HG02642 (cell line): Measurements from ENCODE around the gene ARMH3.
A peak's percentile ranks its signal among the peaks of the same experiment; 100 is the strongest.
"Not testable (repeated sequence)": the region's sequence is repeated elsewhere in the genome, so short reads cannot be mapped to it uniquely, and the experiment has no call there.

ENCODE experiments used
- ATAC-seq: cut with Tn5 transposase; IDR thresholded peaks from one replicate; pipeline ENCODE4 v1.9.1; 2021; ENCODE audit warnings: mild to moderate bottlenecking; ENCODE audit not compliant: unreplicated experiment, poor library complexity

ARMH3 gene

DNA sequence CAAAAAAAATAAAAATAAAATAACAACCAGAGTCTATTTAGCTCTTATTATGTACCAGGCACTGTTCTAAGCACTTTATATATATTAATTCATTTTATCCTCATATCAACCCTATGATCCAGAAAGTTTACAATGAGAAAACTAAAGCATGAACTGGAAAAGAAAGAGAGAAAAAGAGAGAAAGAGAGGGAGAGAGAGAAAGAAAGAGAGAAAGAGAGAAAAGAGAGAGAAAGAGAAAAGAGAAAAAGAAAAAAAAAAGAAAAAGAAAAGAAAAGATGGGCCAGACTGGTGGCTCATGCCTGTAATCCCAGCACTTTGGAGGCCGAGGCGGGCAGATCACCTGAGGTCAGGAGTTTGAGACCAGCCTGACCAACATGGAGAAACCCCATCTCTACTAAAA lies 9.9 kb downstream of the ARMH3 start:
- no peak for ATAC-seq

DNA sequence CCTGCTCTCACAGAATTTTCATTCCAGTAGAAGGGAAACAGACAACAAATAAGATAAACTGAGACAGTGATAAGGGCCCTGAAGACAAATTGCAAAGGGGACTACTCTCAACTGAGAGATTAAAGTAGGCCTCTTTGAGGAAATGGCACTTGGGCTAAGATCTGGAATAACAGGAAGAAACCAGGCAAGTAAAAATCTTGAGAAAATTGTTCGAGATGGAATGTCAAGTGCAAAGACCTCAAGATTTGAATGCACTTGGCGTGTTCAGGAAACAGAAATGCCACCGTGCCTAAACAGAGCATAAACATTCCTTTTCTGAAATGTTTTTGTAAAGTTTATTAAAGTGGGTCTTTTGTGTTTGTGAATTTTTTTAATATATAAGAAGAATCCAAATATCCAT lies 10.7 kb downstream of the ARMH3 start:
- no peak for ATAC-seq

DNA sequence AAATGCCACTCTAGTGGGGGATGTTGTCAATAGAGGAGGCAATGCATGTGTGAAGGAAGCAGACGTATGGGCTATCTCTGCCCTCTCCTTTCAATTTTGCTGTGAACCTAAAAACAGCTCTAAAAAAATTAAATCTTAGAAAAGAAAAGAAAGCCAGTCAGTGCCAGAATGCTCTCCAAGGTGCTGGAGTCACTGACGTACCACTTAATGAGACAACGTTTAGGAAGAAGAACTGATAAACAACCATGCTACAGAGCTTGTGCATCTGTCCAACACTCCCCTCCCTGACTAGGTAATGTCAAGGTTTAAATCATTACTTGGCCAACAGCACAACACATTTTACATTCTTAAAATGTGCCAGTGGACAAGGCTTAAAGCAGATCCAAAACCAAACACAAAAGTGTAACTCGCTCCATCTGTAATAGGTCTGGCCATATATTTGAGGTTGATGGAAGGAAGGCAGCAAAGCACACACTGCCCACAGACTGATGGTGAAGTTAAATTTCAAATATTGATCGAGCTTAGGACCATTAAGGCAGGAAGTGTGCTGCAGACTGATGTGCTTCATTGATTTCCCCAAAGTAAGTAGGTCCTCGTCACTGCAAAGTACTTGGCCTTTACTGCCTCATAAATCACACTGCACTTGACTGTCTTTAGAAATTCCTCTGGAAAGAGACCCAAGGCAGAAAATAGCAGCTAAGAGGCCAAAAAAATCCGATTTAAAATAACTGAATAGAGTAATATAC lies 15.5 kb downstream of the ARMH3 start:
- ATAC-seq, result no peak

DNA sequence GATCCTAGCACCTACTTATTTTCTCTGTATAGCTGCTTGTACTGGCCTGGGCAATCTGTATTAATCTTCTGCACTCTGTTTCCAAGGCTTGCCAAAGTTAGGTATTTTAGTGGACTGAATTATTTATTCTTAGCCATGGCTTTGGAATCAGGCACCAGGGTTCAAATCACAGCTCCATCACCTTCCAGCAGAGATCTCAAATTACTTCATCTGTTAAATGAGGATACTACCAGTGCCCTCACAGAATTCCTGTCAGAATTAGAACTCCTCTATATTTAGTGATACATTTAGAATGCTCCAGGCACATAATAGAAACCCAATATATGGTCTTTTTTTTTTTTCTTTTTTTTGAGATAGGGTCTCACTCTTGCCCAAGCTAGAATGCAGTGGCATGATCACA lies 17.6 kb downstream of the ARMH3 start:
- no peak for ATAC-seq

DNA sequence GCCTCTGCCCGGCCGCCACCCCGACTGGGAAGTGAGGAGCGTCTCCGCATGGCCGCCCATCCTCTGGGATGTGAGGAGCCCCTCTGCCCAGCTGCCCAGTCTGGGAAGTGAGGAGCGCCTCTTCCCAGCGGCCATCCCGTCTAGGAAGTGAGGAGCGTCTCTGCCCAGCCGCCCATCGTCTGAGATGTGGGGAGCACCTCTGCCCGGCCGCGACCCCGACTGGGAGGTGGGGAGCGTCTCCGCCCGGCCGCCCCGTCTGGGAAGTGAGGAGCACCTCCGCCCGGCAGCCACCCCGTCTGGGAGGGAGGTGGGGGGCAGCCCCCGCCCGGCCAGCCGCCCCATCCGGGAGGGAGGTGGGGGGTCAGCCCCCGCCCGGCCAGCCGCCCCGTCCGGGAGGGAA lies 20.2 kb downstream of the ARMH3 start:
- not testable (repeated sequence) for ATAC-seq

DNA sequence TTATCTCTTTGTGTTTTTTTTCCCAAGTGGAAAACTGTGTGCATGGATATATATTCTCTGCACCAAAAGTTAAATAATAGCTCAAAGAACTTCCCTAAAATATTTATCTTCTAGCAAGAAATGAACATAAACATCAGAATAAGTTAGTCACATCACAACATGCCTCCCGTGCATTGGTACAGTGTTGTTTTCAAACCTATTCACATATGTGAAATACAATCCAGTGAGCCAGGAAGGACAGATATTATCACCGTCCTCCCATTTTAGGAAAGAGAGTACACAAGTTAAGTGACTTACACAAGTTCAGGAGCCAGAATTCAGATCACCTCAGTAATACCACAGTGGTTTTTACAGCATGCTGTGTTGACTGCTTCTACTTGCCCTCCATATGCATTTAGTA lies 22.2 kb downstream of the ARMH3 start:
- no peak for ATAC-seq

DNA sequence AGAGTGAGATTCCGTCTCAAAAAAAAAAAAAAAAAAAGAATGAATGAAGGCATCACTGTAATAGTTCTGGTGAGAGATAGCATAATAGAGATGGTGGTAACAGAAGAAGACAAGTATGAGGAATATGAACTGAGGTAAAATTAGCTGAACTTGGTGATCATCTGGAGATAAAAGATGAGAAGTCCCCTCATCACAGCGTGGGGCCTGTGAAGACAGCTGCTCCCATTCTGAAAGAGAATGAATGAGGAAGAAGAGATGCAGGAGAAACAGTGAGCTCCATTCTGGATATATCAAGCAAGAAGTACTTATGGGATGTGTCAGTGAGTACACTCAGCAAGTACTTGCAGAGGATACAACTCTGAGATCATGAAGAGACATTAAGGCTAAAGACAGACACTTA lies 28.7 kb downstream of the ARMH3 start:
- no peak for ATAC-seq

DNA sequence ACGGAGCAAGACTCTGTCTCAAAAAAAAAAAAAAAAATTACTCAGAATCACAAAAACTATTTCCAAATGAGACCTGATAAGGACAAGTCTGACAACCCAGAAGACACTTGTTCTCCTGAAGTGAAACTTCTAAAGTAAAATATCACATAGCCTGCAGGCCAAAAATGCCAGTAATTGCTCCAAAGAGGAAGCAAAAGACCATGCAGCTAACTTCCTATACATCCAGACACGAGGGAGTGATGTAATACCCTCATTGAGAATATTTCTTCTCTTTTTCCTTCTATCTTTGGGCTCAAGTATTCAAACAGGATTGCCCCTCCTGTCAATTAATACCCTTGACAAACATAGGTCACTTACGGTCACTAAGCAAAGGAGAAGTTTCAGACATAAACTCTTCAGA lies 31.2 kb downstream of the ARMH3 start:
- ATAC-seq, result no peak

DNA sequence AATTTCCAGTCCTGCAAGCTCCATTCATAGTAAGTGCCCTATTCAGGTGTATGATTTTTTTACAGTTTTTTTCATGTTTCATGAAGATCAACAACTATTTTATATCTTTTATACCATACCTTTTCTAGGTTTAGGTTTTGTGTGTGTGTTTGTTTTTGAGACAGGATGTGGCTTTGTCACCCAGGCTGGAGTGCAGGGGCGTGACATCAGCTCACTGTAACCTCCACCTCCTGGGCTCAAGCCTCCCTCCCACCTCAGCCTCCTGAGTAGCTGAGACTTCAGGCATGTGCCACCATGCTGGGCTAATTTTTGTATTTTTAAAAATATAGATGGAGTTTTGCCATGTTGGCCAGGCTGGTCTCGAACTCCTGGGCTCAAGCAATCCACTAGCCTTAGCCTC lies 35.0 kb downstream of the ARMH3 start:
- ATAC-seq, result no peak

DNA sequence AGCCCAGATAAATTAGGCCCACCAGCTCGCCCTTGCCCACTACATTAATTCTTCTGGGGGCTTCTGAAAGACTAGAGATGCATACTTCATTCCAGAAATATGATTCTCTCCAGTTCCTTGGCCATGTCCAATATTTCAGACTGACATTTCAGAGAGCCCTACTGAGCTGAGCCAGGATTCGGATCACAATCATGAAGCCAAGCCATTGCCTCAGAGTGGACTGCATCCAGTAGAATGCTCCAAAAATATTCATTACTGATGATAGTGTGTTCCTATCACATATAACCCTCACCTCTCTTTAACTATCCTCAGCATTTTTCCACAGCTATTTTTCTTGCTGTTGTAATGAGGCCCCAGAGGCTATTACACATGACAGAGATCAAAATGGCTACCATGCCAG lies 38.7 kb downstream of the ARMH3 start:
- no peak for ATAC-seq

DNA sequence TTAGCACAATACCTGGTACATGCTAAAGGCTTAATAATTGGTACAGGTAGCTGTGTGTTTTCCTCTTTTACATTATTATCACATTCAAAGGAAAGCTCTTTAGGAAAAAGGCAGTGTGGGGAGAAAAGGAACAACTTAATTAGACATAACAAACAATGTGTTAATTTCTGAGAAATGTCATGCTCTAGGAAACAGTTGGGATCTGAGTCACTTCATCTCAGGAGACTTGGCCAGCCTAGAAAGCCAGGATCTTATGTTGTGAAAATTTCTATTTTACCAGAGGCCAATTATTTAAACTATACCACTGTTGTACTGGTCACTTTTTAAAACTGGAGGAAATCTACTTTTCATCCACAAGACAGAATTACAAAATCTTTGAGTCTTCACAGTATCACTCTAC lies 39.6 kb downstream of the ARMH3 start:
- no peak for ATAC-seq

DNA sequence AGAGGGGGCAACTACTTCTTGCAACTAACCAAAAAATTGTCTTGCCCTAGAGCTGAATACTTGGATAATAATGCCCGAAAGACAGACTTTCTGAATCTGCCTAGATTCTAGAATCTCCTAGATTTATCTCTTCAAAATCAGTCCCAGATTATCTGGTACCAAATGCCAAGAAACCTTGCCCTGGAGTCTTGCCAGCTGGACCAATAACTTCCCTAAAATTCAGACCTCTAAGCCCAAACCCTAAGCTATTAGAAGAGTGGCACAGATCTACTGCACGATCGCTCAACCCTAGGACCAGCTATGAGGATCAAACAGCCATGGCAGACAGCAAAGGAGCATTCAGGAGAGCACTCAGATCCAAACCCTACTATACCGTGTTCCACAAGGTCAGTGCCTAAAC lies 45.0 kb downstream of the ARMH3 start:
- ATAC-seq, result no peak

DNA sequence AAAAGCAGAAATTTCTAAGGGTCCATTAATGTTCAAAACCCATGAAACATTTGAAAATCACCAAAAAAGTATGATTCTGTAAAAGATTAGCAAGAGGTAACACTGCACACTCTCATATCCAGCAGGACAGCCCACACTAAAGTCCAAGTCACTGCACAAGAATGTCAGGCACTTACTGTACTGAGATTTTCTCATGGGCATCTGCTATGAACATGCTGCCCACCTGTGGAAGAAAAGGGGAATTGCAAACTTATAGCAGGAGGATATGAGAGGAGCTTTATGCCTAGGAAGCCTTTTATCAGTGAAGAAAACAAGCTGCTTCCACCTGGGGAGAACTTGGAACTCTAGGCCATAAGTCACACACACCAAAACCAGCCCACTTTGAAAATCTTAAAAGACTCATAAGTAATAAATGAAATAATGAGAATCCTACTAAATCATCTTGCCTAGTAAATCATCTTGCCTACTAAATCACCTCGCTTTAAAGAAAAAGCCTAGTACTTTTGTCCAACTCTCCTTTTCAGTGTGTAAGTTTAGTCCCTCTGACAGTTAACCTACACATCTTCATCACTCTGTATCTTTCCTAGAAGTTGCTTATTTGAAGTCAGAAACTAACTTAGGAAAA lies 46.1 kb downstream of the ARMH3 start:
- ATAC-seq, result no peak

DNA sequence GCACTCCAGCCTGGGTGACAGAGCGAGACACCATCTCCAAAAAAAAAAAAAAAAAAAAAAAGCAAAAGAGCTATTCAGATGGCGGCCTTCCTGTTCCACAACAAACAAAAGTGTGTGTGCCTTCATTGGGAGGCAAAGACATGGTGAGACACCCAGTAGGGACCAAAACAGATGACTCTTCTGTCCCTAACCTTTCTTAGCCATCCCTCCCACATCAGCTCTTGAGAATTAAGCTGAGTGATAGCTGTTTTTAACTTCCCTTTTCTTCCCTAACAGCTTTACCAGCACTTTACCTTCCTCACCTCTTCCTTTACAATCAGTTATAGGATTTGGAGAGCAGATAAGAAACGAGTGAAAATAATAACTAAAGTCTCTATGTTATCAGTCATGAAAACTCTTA lies 48.2 kb downstream of the ARMH3 start:
- no peak for ATAC-seq

DNA sequence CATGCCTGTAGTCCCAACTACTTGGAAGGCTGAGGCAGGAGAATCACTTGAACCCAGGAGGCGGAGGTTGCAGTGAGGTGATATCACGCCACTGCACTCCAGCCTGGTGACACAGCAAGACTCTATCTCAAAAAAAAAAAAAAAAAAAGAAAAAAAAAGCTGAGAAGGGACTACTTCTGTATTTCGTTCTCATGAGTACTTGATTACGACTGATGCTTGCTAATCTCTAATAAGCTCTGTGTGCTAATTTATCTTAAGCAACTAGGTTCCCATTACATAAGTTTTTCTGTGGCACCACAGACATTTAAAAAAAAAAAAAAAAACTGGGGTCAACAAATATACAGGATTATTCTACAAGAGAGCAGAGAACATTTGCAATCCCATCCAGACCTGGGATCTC lies 48.9 kb downstream of the ARMH3 start:
- not testable (repeated sequence) for ATAC-seq

DNA sequence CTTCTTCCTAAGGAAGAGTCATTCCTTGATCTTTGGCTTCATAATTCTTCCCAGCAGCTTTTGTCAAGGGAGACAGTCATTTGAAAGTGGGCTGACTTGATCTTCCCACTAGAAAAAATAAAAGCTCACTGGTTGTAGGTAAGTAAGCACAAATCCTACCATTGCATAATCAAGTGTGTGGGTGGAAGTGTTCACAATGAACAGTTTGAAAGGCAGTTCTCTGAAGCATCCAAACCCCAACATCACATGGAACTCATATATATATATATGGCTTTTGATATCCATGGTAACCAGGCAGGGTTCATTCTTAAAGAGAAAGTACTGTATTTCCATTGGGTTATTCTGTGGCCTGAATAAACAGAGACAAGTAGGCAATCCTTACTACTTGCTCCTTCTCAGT lies 51.6 kb downstream of the ARMH3 start:
- no peak for ATAC-seq

DNA sequence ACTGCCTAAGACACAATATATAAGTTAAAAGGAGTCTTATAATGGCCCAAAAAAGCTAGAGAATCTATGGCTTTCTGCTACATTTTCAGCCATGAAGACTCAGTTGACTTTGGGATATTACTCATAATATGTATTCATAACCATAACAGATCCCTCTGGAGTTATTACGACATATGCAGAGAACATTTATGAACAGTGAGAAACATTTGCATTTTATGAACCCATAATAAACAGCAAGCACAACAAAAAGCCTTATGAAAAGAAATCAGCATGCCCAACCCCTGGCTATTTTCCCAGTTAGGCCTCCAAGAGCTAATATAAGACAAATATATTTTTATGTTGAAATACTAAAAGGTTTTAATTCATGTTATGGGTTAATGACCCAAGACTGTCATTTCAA lies 52.4 kb downstream of the ARMH3 start:
- ATAC-seq, result no peak

DNA sequence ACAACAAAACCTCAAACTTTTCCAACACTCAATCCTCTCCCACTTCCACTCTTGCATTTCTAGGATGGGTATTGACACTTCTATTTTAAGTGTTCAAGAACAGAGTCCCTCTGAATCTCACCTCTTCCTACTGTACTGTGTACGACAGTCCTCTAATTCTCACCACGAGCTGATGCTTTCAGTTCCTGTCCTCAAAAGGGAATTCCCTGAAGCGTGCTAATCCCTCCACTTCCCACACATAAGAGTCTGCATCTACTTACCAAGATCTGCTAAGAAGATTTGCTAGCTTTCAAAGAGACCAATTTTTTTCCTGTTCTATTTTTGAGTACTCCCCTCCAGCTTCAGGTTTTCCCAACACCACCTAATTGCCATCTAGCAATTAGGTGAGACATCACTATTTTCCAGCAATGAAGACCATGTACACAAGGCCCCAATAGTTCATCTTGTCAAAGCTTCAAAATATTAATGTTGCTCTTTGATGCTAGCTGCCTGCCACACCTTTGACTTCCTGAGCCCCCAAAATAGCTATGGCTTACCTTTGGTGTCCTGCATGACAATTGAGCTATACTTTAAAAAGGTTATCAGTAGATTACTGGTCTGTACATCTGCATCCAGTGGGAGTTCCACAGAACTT lies 54.4 kb downstream of the ARMH3 start:
- ATAC-seq, result peak; percentile 69

DNA sequence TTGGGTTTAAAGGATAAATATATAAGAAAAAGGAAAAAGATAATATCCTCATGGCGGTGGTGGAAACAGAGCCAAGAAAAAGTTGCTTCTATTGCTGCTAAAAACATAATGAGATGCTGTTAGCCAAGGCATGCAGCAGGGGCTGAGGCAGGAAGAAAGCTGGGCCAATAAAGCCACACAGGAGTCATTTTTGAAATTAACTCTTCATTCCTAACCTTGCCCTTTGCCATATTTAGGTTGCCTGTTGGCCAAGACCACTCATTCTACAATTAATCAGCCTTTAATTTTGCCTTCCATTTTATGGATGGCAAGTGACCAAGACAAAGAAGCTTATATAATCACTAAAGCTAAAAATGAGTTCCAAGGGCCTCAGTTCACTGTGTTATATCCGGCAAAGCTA lies 58.2 kb downstream of the ARMH3 start:
- ATAC-seq, result no peak

DNA sequence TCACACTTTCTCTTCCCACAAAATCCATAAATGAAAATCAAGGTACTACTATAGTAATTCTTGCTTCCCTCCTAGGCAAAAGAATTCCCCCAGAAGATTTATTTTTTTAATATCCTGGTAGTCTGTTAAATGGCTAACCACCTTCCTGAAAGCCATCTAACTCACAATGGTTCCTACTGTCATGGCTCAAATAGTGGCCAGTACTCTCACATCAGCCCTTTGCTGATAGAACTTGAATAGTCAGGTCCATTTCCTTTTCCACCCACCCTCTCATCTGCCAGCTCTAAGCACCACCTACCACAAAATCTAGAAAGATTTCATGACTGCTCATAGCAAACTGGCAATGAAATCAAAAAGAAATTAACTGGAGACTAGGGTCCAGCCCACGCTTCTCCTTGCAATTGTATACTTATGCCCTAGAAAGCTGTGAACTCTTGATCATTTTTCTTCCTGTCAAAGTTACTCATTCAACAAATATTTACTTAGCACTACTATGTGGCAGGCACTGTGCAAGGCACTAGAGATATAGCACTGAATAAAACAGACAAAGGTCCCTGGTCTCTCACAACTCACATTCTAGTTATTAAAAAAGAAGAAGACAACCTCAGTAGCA lies 60.4 kb downstream of the ARMH3 start:
- ATAC-seq, result no peak

DNA sequence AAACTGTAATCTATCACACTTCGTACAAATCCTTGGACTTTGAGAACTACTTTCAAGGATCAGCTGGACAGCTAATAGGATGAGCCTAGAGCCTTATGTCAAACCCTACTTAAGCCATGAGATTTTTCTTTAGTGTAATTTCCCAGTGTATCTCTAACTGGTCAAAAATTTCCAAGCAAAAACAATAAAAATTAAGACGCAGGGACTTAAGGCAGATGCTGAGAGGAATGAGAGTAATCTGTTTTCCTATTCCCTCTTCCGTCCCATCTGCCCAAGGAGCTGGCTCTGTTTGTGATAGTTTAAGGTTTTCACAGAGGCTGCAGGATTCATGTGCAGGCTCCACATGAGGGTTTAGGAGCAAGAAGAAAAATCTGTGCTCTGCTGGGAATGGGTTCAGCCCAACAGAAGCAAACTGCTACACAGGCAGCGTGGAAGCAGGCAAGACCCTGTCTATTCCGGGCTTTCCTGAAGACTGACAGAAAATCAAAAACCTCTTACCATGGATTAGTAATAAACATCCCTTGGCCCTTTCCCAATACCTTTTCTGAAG lies 62.2 kb downstream of the ARMH3 start:
- no peak for ATAC-seq
